ENCODE data around the gene CLPTM1L.
"Not testable (repeated sequence)": the region's sequence is repeated elsewhere in the genome, so short reads cannot be mapped to it uniquely, and the experiment has no call there.

CLPTM1L gene

GRCh38 chr5:1299961-1300360 lies 44.9 kb downstream of the CLPTM1L start:
- DNase-seq: peak; percentile 8
- Mint-ChIP-seq H3K27me3 (peaks cover 49% of the 10 kb centered on the region), H3K4me1 (peaks cover 6% of the 10 kb centered on the region), H3K36me3 (peaks cover 2% of the 10 kb centered on the region), H3K27ac (no peak overlapping the region), H3K9me3 (peaks cover 2% of the 10 kb centered on the region), H3K4me3 (no peak overlapping the region)
- CTCF ChIA-PET: no interaction called here

- no peak overlapping the region for H3K4me3 Mint-ChIP-seq
- peaks cover 6% of the 10 kb centered on the region for H3K4me1 Mint-ChIP-seq
- no peaks in the 10 kb centered on the region for H3K36me3 Mint-ChIP-seq
- no peak overlapping the region for H3K27ac Mint-ChIP-seq
- CTCF ChIA-PET: no interaction called here
- DNase-seq: peak; percentile 22
- H3K27me3 Mint-ChIP-seq: peaks cover 44% of the 10 kb centered on the region
- H3K9me3 Mint-ChIP-seq: peaks cover 2% of the 10 kb centered on the region
Measured at GRCh38 chr5:1299511-1299850, 45.4 kb downstream of the CLPTM1L start.

GRCh38 chr5:1298723-1299510 lies 46.0 kb downstream of the CLPTM1L start:
- Mint-ChIP-seq H3K4me1 (peaks cover 6% of the 10 kb centered on the region), H3K9me3 (peaks cover 2% of the 10 kb centered on the region), H3K27me3 (peaks cover 39% of the 10 kb centered on the region), H3K4me3 (no peak overlapping the region), H3K27ac (no peak overlapping the region), H3K36me3 (no peaks in the 10 kb centered on the region)
- CTCF ChIA-PET: no interaction called here
- DNase-seq: peak; percentile 14

- no peaks in the 10 kb centered on the region for H3K36me3 Mint-ChIP-seq
- peaks cover 10% of the 10 kb centered on the region for H3K4me1 Mint-ChIP-seq
- peak; percentile 4 for DNase-seq
- H3K27ac Mint-ChIP-seq: no peak overlapping the region
- H3K4me3 Mint-ChIP-seq: no peak overlapping the region
- CTCF ChIA-PET: no interaction called here
- peaks cover 37% of the 10 kb centered on the region for H3K27me3 Mint-ChIP-seq
- no peaks in the 10 kb centered on the region for H3K9me3 Mint-ChIP-seq
Measured at GRCh38 chr5:1298067-1298551, 46.8 kb downstream of the CLPTM1L start.

GRCh38 chr5:1297243-1297642 lies 47.7 kb downstream of the CLPTM1L start:
- no peaks in the 10 kb centered on the region for H3K36me3 Mint-ChIP-seq
- no peaks in the 10 kb centered on the region for H3K9me3 Mint-ChIP-seq
- CTCF ChIA-PET: no interaction called here
- no peak overlapping the region for H3K4me3 Mint-ChIP-seq
- peaks cover 13% of the 10 kb centered on the region for H3K4me1 Mint-ChIP-seq
- peaks cover 36% of the 10 kb centered on the region for H3K27me3 Mint-ChIP-seq
- H3K27ac Mint-ChIP-seq: no peak overlapping the region
- no peak for DNase-seq

GRCh38 chr5:1295650-1296037 lies 49.3 kb downstream of the CLPTM1L start:
- H3K27me3 Mint-ChIP-seq: peaks cover 30% of the 10 kb centered on the region
- no peak overlapping the region for H3K27ac Mint-ChIP-seq
- H3K4me3 Mint-ChIP-seq: peak overlapping the region; percentile 35
- DNase-seq: peak; percentile 16
- H3K36me3 Mint-ChIP-seq: no peaks in the 10 kb centered on the region
- CTCF ChIA-PET: no interaction called here
- H3K4me1 Mint-ChIP-seq: peaks cover 20% of the 10 kb centered on the region
- no peaks in the 10 kb centered on the region for H3K9me3 Mint-ChIP-seq

GRCh38 chr5:1294835-1295649 lies 49.9 kb downstream of the CLPTM1L start, which contains the start of gene TERT:
Gene TERT, minus strand, starts transcription at chr5:1295068. Its CDS starts 79 bp downstream, at chr5:1294989.
- Mint-ChIP-seq H3K27ac (no peak within 1 kb of the TSS), H3K4me3 (peak within 1 kb of the TSS; percentile 35), H3K4me1 (peaks cover 20% of the 10 kb centered on the region), H3K36me3 (no peaks in the 10 kb centered on the region), H3K27me3 (peaks cover 27% of the 10 kb centered on the region), H3K9me3 (no peaks in the 10 kb centered on the region)
- CTCF ChIA-PET: no interaction called here
- DNase-seq: peak; percentile 86

- H3K27ac Mint-ChIP-seq: no peak overlapping the region
- H3K4me1 Mint-ChIP-seq: peaks cover 20% of the 10 kb centered on the region
- no peak overlapping the region for H3K4me3 Mint-ChIP-seq
- H3K27me3 Mint-ChIP-seq: peaks cover 24% of the 10 kb centered on the region
- CTCF ChIA-PET: interaction anchor here (1.5 kb wide), 1 partner anchor 19 kb away, joined by 4 read pairs; no protein-coding TSS in a partner anchor
- no peak for DNase-seq
- no peaks in the 10 kb centered on the region for H3K9me3 Mint-ChIP-seq
- no peaks in the 10 kb centered on the region for H3K36me3 Mint-ChIP-seq
Measured at GRCh38 chr5:1294206-1294834, 50.6 kb downstream of the CLPTM1L start.

GRCh38 chr5:1293416-1294205 lies 51.3 kb downstream of the CLPTM1L start:
- CTCF ChIA-PET: interaction anchor here (1.5 kb wide), 1 partner anchor 19 kb away, joined by 4 read pairs; no protein-coding TSS in a partner anchor
- peak overlapping the region; percentile 50 for H3K4me3 Mint-ChIP-seq
- H3K27me3 Mint-ChIP-seq: peaks cover 21% of the 10 kb centered on the region
- peaks cover 2% of the 10 kb centered on the region for H3K9me3 Mint-ChIP-seq
- no peak overlapping the region for H3K27ac Mint-ChIP-seq
- peaks cover 4% of the 10 kb centered on the region for H3K36me3 Mint-ChIP-seq
- peaks cover 20% of the 10 kb centered on the region for H3K4me1 Mint-ChIP-seq
- peak; percentile 18 for DNase-seq

- Mint-ChIP-seq H3K27me3 (peaks cover 18% of the 10 kb centered on the region), H3K4me3 (no peak overlapping the region), H3K4me1 (peaks cover 20% of the 10 kb centered on the region), H3K27ac (no peak overlapping the region), H3K9me3 (peaks cover 8% of the 10 kb centered on the region), H3K36me3 (peaks cover 10% of the 10 kb centered on the region)
- CTCF ChIA-PET: interaction anchor here (1.5 kb wide), 1 partner anchor 20 kb away, joined by 4 read pairs; no protein-coding TSS in a partner anchor
- DNase-seq: peak; percentile 17
Measured at GRCh38 chr5:1292846-1293415, 52.0 kb downstream of the CLPTM1L start.

GRCh38 chr5:1292139-1292538 lies 52.8 kb downstream of the CLPTM1L start:
- peaks cover 10% of the 10 kb centered on the region for H3K9me3 Mint-ChIP-seq
- DNase-seq: peak; percentile 16
- peak overlapping the region; percentile 28 for H3K27ac Mint-ChIP-seq
- H3K27me3 Mint-ChIP-seq: peaks cover 18% of the 10 kb centered on the region
- H3K4me3 Mint-ChIP-seq: no peak overlapping the region
- CTCF ChIA-PET: no interaction called here
- peaks cover 20% of the 10 kb centered on the region for H3K4me1 Mint-ChIP-seq
- H3K36me3 Mint-ChIP-seq: peaks cover 10% of the 10 kb centered on the region

- Mint-ChIP-seq H3K36me3 (peaks cover 10% of the 10 kb centered on the region), H3K4me1 (peaks cover 20% of the 10 kb centered on the region)
Measured at GRCh38 chr5:1291611-1292080, 53.3 kb downstream of the CLPTM1L start.

GRCh38 chr5:1290956-1291355 lies 53.9 kb downstream of the CLPTM1L start:
- CTCF ChIA-PET, H3K27ac Mint-ChIP-seq, H3K4me3 Mint-ChIP-seq: not testable (repeated sequence)
- DNase-seq: peak; percentile 11
- H3K9me3 Mint-ChIP-seq: peaks cover 10% of the 10 kb centered on the region
- peaks cover 14% of the 10 kb centered on the region for H3K4me1 Mint-ChIP-seq
- peaks cover 11% of the 10 kb centered on the region for H3K36me3 Mint-ChIP-seq
- H3K27me3 Mint-ChIP-seq: peaks cover 16% of the 10 kb centered on the region

More at GRCh38 chr5:1291611-1292080, 53.3 kb downstream of the CLPTM1L start:
- CTCF ChIA-PET: no interaction called here
- Mint-ChIP-seq H3K27ac (peak overlapping the region; percentile 28), H3K27me3 (peaks cover 18% of the 10 kb centered on the region), H3K9me3 (peaks cover 10% of the 10 kb centered on the region), H3K4me3 (no peak overlapping the region)
- DNase-seq: peak; percentile 18
